ENCODE results near the gene SGO2.

GRCh38 chr2:200585340-200585729 is 59.3 kb downstream of the SGO2 start:
- TF ChIP-seq ISL1 (CRISPR knock-in tag; IDR thresholded peaks at IDR 0.05) (no peak), PATZ1 (CRISPR knock-in tag; IDR thresholded peaks at IDR 0.05; ENCODE audit: borderline replicate concordance) (no peak)

All from SK-N-SH treated with all-trans-retinoic acid at 6 μM for 48 hours (cell line).